GM19043 (cell line): Measurements from ENCODE around the gene GEMIN8.

Experiments used
- ATAC-seq: cut with Tn5 transposase; IDR thresholded peaks from one replicate; pipeline ENCODE4 v1.9.1; 2021; ENCODE audit warnings: low read depth; ENCODE audit not compliant: unreplicated experiment

Gene GEMIN8, protein sequence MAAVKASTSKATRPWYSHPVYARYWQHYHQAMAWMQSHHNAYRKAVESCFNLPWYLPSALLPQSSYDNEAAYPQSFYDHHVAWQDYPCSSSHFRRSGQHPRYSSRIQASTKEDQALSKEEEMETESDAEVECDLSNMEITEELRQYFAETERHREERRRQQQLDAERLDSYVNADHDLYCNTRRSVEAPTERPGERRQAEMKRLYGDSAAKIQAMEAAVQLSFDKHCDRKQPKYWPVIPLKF

GRCh38 chrX:14029425-14030173, at the start of gene GEMIN8:
GEMIN8 (minus strand) TSS chrX:14029892; CDS start chrX:14021478, 8,414 bp downstream.
- ATAC-seq: peak; percentile 80

- ATAC-seq: no peak
Observed at GRCh38 chrX:14076639-14077038, 46.9 kb upstream of the GEMIN8 start.

DNA sequence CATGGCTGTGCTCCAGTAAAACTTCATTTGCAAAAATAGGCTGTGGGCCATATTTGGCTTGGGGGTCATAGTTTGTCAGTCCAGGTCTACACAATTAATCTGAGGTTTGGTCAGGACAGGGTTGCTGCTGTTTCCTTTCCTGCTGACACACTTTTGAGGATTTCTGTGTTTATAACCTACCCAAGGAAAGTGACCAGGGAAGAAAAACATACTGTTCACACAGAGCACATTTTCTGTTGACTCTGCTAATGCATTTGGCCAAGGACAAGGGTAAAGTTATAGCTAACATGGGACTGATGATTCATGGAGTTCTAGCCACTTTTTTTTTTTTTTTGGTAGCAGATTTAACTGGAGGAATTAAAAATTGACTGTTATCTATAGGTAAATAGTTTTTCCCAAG, 43.9 kb upstream of the GEMIN8 start:
- ATAC-seq: no peak

DNA sequence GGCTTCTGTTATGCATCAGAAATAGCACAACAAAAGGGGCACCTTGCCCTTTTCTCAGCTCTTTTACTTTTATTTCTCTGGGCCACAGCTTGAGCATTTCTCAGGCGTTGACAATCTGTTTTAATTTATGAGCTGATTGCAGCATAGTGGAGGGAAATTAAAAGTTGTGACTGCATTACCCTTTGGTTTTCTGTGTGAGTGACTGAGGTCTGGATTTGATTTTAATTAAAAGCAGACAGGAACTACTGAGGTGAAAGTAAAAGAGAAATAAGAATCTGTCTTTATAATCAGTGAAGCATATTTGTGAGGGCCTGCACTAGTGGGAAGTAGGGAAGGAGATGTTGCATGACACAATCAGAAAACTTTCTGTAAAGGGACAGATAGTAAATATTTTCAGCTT, 43.4 kb upstream of the GEMIN8 start:
- ATAC-seq: no peak

DNA sequence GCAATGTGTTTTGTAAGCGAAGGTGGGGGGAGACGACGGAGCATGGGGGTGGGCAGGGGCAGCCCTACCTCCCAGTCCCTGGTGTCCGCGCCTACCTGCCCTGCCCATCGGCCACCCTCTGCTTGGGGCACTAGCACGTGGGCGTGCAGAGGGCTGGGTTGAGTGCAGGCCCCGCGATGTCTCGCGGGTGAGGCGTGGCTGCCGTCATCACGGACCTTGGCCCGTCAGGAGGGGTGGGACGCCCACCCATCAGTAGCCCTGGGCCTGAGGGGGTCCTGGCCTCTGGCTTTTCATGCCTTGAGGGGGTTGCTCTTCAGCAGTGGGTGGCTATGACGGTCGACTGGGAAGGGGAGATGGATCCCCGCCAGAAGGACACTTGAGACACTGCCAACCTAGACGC, 36.1 kb upstream of the GEMIN8 start:
- no peak for ATAC-seq

DNA sequence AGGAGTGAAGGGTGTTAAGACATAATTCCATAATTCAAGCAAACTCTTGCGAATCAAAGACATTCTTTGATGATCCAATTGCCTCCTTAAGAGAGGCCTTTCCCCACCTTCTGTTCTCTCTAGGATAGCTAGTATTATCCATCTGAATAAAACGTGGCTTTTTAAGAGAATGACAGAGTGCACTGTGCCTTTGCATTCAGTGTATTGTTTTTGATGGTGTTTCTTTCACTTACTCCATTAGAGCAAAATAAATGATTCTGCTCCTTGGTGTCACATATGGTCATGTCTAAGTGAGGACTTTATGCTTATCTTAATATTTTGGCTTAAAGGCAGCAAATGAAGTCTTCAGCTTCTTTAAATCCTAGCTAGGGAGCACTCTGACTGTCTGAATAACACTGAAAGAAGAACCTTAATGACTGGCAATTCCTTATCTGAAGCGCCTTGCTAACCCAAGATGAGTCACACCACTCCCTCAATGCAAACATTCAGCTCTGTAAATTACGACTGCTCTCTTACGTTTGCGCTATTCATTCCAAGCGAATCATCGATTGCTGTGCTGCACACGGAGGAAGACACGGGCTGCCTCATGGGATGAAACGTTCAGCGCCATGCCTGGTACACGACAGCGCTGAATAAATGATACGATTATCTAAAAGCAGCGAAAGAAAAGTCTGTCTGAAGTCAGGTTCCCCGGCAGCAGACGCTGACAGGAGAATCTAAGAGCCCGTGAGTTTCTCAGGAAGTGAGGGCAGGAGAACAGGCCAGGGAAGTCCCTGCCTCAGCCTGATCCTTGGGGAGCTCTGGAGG, 35.1 kb upstream of the GEMIN8 start:
- no peak for ATAC-seq

DNA sequence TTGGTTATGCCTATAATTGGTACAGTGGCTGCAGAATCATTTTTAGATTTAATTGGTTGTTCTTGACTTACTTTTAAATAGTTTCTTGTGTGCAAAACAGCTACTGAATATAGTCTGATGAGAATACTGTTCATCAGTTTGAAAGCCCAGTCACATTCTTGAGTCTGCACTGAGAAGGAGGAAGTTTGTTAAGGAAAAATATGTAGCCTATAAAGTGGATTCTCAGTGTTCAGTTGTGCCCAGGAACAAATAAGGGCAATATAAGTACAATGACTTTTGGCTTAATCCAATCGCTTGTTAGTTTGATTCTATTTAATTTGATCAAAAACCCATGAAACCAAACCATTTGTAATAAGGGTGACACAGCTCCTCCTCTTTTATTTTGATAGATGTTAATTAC, 32.8 kb upstream of the GEMIN8 start:
- no peak for ATAC-seq

DNA sequence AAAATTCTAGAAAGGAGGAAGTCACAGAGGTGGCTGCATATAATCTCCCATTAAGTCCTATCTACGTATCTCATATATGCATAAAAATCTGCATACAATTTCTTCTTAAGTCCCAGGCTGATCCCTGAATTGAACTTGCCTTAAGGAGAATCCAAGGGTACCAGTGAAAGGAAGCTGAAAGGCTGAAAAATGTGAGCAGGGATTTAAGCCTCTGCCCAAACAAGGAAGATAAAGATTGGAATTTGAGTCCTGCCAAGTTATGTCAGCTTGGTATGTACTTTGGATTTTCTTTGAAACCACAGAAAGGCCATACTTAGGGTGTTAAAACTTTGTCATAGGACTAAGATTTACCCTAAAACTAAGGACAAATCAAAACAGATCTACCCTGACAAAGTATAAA, 26.5 kb upstream of the GEMIN8 start:
- ATAC-seq: no peak

DNA sequence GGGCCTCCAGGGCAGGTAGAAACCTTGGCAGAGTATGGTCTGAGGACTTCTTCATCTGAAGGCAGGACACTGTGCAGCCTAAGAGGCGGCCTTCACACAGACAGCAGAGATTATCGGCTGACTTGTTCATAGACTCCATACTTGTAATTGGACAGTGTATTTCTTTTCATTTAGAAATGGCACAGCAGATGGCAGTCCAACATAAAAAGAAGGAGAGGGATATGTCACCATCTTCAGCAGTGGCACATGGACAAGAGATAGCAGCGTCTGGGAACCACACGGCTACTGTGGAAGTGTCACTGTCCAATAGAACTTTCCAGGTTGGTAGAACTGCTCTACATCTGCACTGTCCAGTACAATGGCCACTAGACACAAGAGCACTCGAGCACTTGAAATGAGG, 21.7 kb upstream of the GEMIN8 start:
- ATAC-seq: no peak

- no peak for ATAC-seq
Observed at GRCh38 chrX:14050709-14051108, 21.0 kb upstream of the GEMIN8 start.

DNA sequence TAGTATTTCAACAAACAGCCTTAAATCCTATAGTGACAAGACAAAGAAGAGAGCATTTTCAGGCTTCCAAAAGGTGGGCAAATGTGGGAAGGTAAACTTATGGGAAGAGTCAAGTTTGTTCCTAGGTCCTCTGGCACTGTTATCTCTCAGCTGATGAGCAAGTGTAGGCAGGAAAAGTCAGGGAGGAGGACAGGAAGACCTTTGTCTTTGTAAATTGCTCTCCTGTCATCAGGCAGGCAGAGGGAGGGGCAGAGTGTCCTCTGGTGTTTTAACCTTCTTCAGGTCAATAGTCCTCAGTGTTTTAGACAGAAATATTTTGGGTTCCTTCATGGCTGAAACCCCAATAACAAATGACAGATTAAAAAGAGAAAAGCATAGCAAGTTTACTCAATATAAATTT, 13.5 kb upstream of the GEMIN8 start:
- ATAC-seq: no peak

DNA sequence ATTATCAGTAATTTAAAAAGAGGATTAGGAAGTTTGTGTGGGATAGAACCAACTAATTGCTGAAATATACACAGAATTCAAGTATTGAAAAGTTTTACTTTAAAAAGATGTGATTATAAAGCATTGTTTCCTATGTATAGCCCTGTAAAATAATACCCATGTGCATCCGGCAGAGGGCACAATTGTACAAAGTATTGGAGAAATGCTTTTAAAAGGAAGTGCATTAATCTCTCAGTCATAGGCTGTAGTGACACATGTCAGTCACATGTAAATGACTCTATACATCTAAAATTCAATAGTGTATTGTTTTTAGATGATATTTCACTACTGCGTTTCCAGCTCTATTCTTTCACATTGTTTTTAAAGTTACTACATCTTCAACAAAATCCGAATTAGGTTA, 9.7 kb upstream of the GEMIN8 start:
- ATAC-seq: peak; percentile 72

DNA sequence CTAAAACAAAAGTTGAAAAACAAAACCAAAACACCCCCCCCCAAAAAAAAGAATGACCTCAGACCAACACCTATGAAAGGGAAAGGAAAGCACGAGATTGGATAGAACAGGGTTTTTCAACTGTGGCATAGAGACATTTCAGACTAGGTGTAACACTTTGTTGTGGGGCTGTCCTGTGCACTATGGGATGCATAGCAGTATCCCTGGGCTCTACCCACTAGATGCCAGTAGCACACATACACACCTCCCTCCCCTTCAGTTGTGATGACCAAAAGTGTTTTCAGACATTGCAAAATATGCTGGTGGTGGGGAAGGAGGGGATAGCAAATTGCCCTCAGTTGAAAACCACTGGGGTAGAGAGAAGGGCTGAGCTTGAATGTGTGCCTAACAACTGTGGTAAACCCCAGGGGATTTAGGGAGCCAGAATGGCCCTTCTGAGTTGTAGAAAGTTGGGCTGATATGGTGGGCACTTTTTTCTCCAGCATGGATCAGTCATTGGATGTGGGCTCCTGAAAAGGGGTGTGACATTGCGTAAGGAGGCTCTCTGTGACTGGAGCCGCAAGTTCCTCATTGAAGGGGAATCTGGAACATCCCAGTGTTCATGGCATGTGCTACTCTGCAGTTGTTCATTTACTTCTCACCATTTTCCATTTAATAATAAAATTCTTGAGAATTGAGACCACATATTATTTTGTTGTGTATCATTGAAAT, 8.8 kb upstream of the GEMIN8 start:
- no peak for ATAC-seq

- no peak for ATAC-seq
Observed at GRCh38 chrX:14032406-14032805, 2.7 kb upstream of the GEMIN8 start.

GRCh38 chrX:14030174-14030530, 460 bp upstream of the GEMIN8 start:
- ATAC-seq: no peak

GRCh38 chrX:14029039-14029424, 660 bp downstream of the GEMIN8 start:
- no peak for ATAC-seq

GRCh38 chrX:14028473-14028872, 1.2 kb downstream of the GEMIN8 start:
- ATAC-seq: no peak

DNA sequence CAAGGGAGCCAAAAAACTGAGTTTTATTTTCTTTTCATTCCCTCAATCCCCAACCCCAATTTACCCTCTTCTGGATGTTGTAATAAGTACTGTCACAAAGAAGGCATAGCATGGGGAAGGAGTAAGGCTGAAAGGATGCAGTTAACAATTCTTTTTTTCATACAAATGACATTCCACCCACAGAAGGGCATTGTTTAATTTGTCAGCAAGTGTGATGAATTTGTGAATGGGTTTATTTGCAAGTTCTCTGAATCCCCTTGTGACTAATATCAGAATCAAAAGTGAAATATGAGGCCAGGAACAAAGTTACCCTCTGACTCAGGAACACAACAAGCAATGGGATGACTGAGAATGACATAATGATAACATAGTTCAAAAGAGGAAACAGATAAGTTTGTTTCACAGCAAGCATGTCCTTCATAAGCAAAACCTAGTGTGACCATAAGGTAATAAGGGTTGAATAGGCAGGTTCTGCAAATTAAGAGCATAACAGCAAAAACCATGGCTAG, 2.1 kb downstream of the GEMIN8 start:
- peak; percentile 35 for ATAC-seq

- no peak for ATAC-seq
Observed at GRCh38 chrX:14027036-14027435, 2.7 kb downstream of the GEMIN8 start.

- ATAC-seq: no peak
Observed at GRCh38 chrX:14026121-14026520, 3.6 kb downstream of the GEMIN8 start.

- no peak for ATAC-seq
Observed at GRCh38 chrX:14022019-14022418, 7.7 kb downstream of the GEMIN8 start.
